ENCODE results near the gene SOX1. TPM values are rescaled to one million over a fixed set of nuclear protein-coding genes. Genes with fewer than 3 reads are reported as not detected.

SOX1 gene
- total RNA-seq, 4 donors from 2014 or later = 0.23 to 0.93 TPM; not detected in 2

GRCh38 chr13:112114391-112114790 lies 47.4 kb downstream of the SOX1 start:
- WGBS, 2 donors (ENCODE audit: low coverage in 1 of 2) = 58 to 63% methylated on average over 5 to 10 of the region's 11 CpGs
- H3K27ac ChIP-seq = no peak overlapping the region
- H3K36me3 ChIP-seq = no peaks in the 10 kb centered on the region
- H3K27me3 ChIP-seq = peaks cover 82% of the 10 kb centered on the region
- H3K9me3 ChIP-seq = no peaks in the 10 kb centered on the region
- no peak overlapping the region for H3K4me3 ChIP-seq
- no peak for TF ChIP-seq POLR2AphosphoS5 (IDR thresholded peaks at IDR 0.05)
- no peak for TF ChIP-seq EP300 (IDR thresholded peaks at IDR 0.05)
- no peak for TF ChIP-seq CTCF (IDR thresholded peaks at IDR 0.05)
- no peak for TF ChIP-seq POLR2A (IDR thresholded peaks at IDR 0.05)
- H3K4me1 ChIP-seq = no peaks in the 10 kb centered on the region
- no peak for ATAC-seq

- WGBS, 2 donors (ENCODE audit: low coverage in 1 of 2) = 70 to 80% methylated on average over 3 to 8 of the region's 20 CpGs
- Histone ChIP-seq H3K27me3 (peaks cover 81% of the 10 kb centered on the region), H3K9me3 (no peaks in the 10 kb centered on the region), H3K27ac (no peak overlapping the region), H3K4me3 (no peak overlapping the region), H3K4me1 (no peaks in the 10 kb centered on the region), H3K36me3 (no peaks in the 10 kb centered on the region)
- TF ChIP-seq POLR2A (IDR thresholded peaks at IDR 0.05) (no peak), CTCF (IDR thresholded peaks at IDR 0.05) (no peak), POLR2AphosphoS5 (IDR thresholded peaks at IDR 0.05) (no peak), EP300 (IDR thresholded peaks at IDR 0.05) (no peak)
- no peak for ATAC-seq
These were observed 48.6 kb downstream of the SOX1 start for GRCh38 chr13:112115403-112116091.

- Histone ChIP-seq H3K36me3 (no peaks in the 10 kb centered on the region), H3K27me3 (peaks cover 81% of the 10 kb centered on the region), H3K27ac (no peak overlapping the region), H3K9me3 (no peaks in the 10 kb centered on the region), H3K4me3 (no peak overlapping the region), H3K4me1 (no peaks in the 10 kb centered on the region)
- no peak for TF ChIP-seq CTCF (IDR thresholded peaks at IDR 0.05)
- no peak for TF ChIP-seq POLR2A (IDR thresholded peaks at IDR 0.05)
- TF ChIP-seq POLR2AphosphoS5 (IDR thresholded peaks at IDR 0.05) = no peak
- TF ChIP-seq EP300 (IDR thresholded peaks at IDR 0.05) = no peak
- no peak for ATAC-seq
- 78 to 89% methylated on average over 9 to 10 of the region's 22 CpGs for WGBS, 2 donors (ENCODE audit: low coverage in 1 of 2)
These were observed 49.4 kb downstream of the SOX1 start for GRCh38 chr13:112116187-112116950.

- 60% methylated on average over 1 of the region's 14 CpGs; no CpG with 5 or more reads in 1 of the 2 donors for WGBS, 2 donors (ENCODE audit: low coverage in 1 of 2)
- no peak for ATAC-seq
- no peaks in the 10 kb centered on the region for H3K4me1 ChIP-seq
- no peaks in the 10 kb centered on the region for H3K9me3 ChIP-seq
- no peaks in the 10 kb centered on the region for H3K36me3 ChIP-seq
- no peak overlapping the region for H3K27ac ChIP-seq
- peaks cover 75% of the 10 kb centered on the region for H3K27me3 ChIP-seq
- TF ChIP-seq CTCF (IDR thresholded peaks at IDR 0.05) = no peak
- no peak overlapping the region for H3K4me3 ChIP-seq
These were observed 50.5 kb downstream of the SOX1 start for GRCh38 chr13:112117258-112117954.

Data from gastroesophageal sphincter (tissue), 4 donors.